Measurements from ENCODE around the gene RXRG. TPM values are rescaled to one million over a fixed set of nuclear protein-coding genes. Genes with fewer than 3 reads are reported as not detected.

RXRG gene
- total RNA-seq, 1 experiment from 2014 or later: not detected

GRCh38 chr1:165415068-165415467, 29.9 kb downstream of the RXRG start:
- Mint-ChIP-seq H3K27me3 (ENCODE audit: low read depth) (peaks cover 12% of the 10 kb centered on the region), H3K36me3 (ENCODE audit: insufficient read depth in 1 of 3, low read depth in 3 of 3) (no peaks in the 10 kb centered on the region), H3K4me3 (no peak overlapping the region), H3K27ac (no peak overlapping the region), H3K4me1 (no peaks in the 10 kb centered on the region), H3K9me3 (no peaks in the 10 kb centered on the region)
- Histone ChIP-seq H3T11ph (ENCODE audit: low read length) (no peak overlapping the region), H3K27me3 (ENCODE audit: insufficient read depth, low read length) (no peaks in the 10 kb centered on the region), H4K5ac (ENCODE audit: insufficient read length, low read depth, low read length) (no peak overlapping the region), H4K91ac (ENCODE audit: insufficient read length, low read depth, low read length) (no peak overlapping the region), H3K14ac (ENCODE audit: insufficient read depth, low read length) (no peak overlapping the region), H2BK15ac (ENCODE audit: low read depth, low read length) (no peak overlapping the region), H4K8ac (replicated peaks; ENCODE audit: insufficient read length, low read depth, low read length) (no peak overlapping the region), H3K4me2 (ENCODE audit: insufficient read depth, insufficient read length, low read length) (no peak overlapping the region), H2BK5ac (ENCODE audit: insufficient read length, low read length) (no peak overlapping the region), H3K4ac (ENCODE audit: low read depth, low read length) (no peak overlapping the region), H3K23ac (ENCODE audit: insufficient read length, low read depth, low read length) (no peak overlapping the region), H3K56ac (ENCODE audit: insufficient read length, low read depth, low read length) (no peak overlapping the region), H2AFZ (ENCODE audit: low read length) (no peak overlapping the region), H3K9me3 (ENCODE audit: control insufficient read depth, low read depth, low read length) (no peaks in the 10 kb centered on the region), H2BK120ac (ENCODE audit: low read depth, low read length, poor library complexity, severe bottlenecking) (no peak overlapping the region), H3K27ac (ENCODE audit: insufficient read length, low read depth, low read length) (no peak overlapping the region), H2BK12ac (ENCODE audit: insufficient read length, low read depth, low read length) (no peak overlapping the region), H3K18ac (ENCODE audit: insufficient read length, low read depth, low read length) (no peak overlapping the region), H4K20me1 (ENCODE audit: control insufficient read depth, insufficient read depth, insufficient read length) (no peaks in the 10 kb centered on the region), H2BK20ac (ENCODE audit: low read depth, low read length, poor library complexity, severe bottlenecking) (no peak overlapping the region), H3K79me2 (ENCODE audit: insufficient read depth, low read length) (no peaks in the 10 kb centered on the region), H3K23me2 (ENCODE audit: insufficient read length, low read depth, low read length, poor library complexity, severe bottlenecking) (no peaks in the 10 kb centered on the region), H3K9ac (ENCODE audit: extremely low read depth, insufficient read length, low read length) (no peak overlapping the region), H3K4me1 (ENCODE audit: insufficient read depth, low read length) (no peaks in the 10 kb centered on the region), H2AK5ac (ENCODE audit: insufficient read length, low read length) (no peak overlapping the region), H3K79me1 (ENCODE audit: insufficient read depth, low read depth, low read length, poor library complexity, severe bottlenecking) (no peaks in the 10 kb centered on the region)
- WGBS (ENCODE audit: extremely low coverage, insufficient read length, low lambda C conversion rate): no CpG with 5 or more reads among the region's 1 CpG
- DNase-seq: no peak
- no peak for TF ChIP-seq CTCF (conservative IDR thresholded peaks at IDR 0.05)

Measured in H9 (cell line).